ENCODE data around the gene POLR2J.
"Not testable (repeated sequence)": the region's sequence is repeated elsewhere in the genome, so short reads cannot be mapped to it uniquely, and the experiment has no call there.

DNA sequence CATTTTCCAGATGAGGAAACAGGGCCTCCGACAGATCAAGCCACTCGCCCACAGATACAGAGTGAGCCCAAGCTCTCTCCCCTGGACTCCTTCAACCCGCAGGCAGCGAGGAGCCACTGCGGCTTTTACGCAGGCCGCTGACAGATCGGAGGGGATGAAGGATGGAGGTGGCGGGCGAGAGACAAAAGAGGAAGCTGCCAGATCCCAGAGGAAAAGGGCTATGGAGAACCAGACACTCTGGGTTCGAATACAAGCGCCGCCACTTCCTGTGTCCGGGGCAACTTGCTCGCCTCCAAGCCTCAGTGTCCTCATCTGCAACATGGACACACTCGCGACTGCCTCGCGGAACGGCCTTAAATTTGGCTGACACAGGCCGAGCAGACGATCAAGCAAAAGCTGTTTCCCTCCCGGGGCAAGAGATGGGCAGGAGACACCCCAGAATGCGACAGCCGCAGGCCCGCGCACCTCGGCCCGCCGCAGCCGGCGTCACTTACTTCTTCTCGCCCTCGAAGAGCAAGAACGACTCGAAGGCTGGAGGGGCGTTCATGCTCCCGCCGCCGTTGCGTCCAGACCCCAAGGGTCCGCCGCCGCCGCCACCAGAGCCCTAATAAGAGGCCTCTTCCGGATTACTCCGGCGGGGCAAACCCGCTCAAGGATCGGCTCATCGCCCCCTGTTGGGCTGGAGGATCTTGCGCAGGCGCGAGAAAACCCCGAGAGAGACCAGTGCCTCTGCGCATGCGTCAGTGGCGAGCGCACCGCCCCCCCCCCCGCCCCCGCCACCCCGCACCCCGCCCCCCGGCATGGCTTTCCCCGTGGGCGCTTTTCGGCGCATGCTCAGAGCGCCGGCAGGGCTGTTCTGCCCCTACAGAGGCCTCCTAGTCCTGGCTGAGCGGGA is at the start of gene POLR2J:
- TF ChIP-seq CTCF, POLR2A (IDR thresholded peaks at IDR 0.05): not testable (repeated sequence)
